ENCODE data around the gene ITPRIPL1.
A peak's percentile ranks its signal among the peaks of the same experiment; 100 is the strongest.

Gene ITPRIPL1

GRCh38 chr2:96323849-96324248 lies 1.3 kb upstream of the ITPRIPL1 start:
- no peak for DNase-seq

GRCh38 chr2:96324721-96325040 lies 436 bp upstream of the ITPRIPL1 start:
- no peak for DNase-seq

GRCh38 chr2:96325884-96326255 lies 753 bp downstream of the ITPRIPL1 start:
- no peak for DNase-seq

- no peak for DNase-seq
Observed at GRCh38 chr2:96326564-96326963, 1.4 kb downstream of the ITPRIPL1 start.

GRCh38 chr2:96326990-96327820 lies 2.1 kb downstream of the ITPRIPL1 start:
- no peak for DNase-seq

GRCh38 chr2:96329456-96329855 lies 4.3 kb downstream of the ITPRIPL1 start:
- peak; percentile 51 for DNase-seq

- DNase-seq, result peak; percentile 48
Observed at GRCh38 chr2:96329874-96330273, 4.8 kb downstream of the ITPRIPL1 start.

GRCh38 chr2:96330407-96330806 lies 5.3 kb downstream of the ITPRIPL1 start:
- peak; percentile 81 for DNase-seq

GRCh38 chr2:96333708-96334107 lies 8.6 kb downstream of the ITPRIPL1 start:
- DNase-seq, result no peak

- no peak for DNase-seq
Observed at GRCh38 chr2:96336104-96336775, 11.1 kb downstream of the ITPRIPL1 start.

GRCh38 chr2:96336873-96337272 lies 11.8 kb downstream of the ITPRIPL1 start:
- DNase-seq, result no peak

- no peak for DNase-seq
Observed at GRCh38 chr2:96340493-96341414, 15.6 kb downstream of the ITPRIPL1 start.

GRCh38 chr2:96341641-96342040 lies 16.5 kb downstream of the ITPRIPL1 start:
- no peak for DNase-seq

GRCh38 chr2:96342085-96342484 lies 17.0 kb downstream of the ITPRIPL1 start:
- no peak for DNase-seq

GRCh38 chr2:96344011-96344410 lies 18.9 kb downstream of the ITPRIPL1 start:
- DNase-seq, result no peak

GRCh38 chr2:96345438-96345837 lies 20.3 kb downstream of the ITPRIPL1 start:
- no peak for DNase-seq

GRCh38 chr2:96345868-96346462 lies 20.8 kb downstream of the ITPRIPL1 start:
- no peak for DNase-seq

GRCh38 chr2:96347395-96347794 lies 22.3 kb downstream of the ITPRIPL1 start:
- no peak for DNase-seq

GRCh38 chr2:96353032-96353561 lies 28.0 kb downstream of the ITPRIPL1 start:
- DNase-seq, result peak; percentile 62

- DNase-seq, result no peak
Observed at GRCh38 chr2:96353606-96354101, 28.5 kb downstream of the ITPRIPL1 start.

GRCh38 chr2:96354492-96354891 lies 29.4 kb downstream of the ITPRIPL1 start:
- DNase-seq, result no peak

- no peak for DNase-seq
Observed at GRCh38 chr2:96356889-96357288, 31.8 kb downstream of the ITPRIPL1 start.

GRCh38 chr2:96359310-96359709 lies 34.2 kb downstream of the ITPRIPL1 start:
- DNase-seq, result no peak

Measured in DMS79 (cell line).